ENCODE data around the gene SH3GL3.

DNA sequence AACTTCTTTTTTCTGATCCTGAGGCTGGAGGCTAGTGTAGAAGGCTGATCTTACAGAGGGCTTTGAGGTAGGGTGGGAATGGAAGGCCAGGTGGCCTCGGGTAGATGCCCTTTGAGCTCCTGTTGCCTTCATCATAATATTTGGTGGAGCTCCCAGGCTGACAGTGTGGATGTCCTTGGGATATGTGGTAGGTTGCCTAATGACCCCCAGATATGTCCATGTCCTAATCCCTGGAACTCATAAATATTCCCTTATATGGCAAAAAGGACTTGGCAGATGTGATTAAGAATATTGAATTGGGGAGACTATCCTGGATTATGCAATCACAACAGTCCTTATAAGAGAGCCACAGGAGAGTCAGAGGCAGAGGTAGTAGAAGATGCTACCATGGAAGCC is 212.3 kb downstream of the SH3GL3 start:
- TF ChIP-seq, protein P1, sequence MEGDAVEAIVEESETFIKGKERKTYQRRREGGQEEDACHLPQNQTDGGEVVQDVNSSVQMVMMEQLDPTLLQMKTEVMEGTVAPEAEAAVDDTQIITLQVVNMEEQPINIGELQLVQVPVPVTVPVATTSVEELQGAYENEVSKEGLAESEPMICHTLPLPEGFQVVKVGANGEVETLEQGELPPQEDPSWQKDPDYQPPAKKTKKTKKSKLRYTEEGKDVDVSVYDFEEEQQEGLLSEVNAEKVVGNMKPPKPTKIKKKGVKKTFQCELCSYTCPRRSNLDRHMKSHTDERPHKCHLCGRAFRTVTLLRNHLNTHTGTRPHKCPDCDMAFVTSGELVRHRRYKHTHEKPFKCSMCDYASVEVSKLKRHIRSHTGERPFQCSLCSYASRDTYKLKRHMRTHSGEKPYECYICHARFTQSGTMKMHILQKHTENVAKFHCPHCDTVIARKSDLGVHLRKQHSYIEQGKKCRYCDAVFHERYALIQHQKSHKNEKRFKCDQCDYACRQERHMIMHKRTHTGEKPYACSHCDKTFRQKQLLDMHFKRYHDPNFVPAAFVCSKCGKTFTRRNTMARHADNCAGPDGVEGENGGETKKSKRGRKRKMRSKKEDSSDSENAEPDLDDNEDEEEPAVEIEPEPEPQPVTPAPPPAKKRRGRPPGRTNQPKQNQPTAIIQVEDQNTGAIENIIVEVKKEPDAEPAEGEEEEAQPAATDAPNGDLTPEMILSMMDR (IDR thresholded peaks at IDR 0.05) = no peak
- TF ChIP-seq POLR2A (IDR thresholded peaks at IDR 0.05) = no peak

All from Peyer's patch (tissue), 4 donors.